Neuronal stem cell (in vitro differentiated cells): Measurements from ENCODE around the gene YY1AP1.
"Not testable (repeated sequence)": the region's sequence is repeated elsewhere in the genome, so short reads cannot be mapped to it uniquely, and the experiment has no call there.

Experiments
- DNase-seq: peaks from one replicate; pipeline ENCODE4 v3.0.0-alpha.2; 2013; ENCODE audit warnings: low spot score
- H2AFZ ChIP-seq: one replicate; pipeline ENCODE4 v1.6.1; 2013; ENCODE audit warnings: mild to moderate bottlenecking, low read length, inconsistent platforms
- H2AK5ac ChIP-seq: 2 replicates; pipeline ENCODE4 v1.6.1; 2013; ENCODE audit warnings: low read depth, mild to moderate bottlenecking, inconsistent platforms, low read length, moderate library complexity, mixed read lengths
- H2BK120ac ChIP-seq: 2 replicates; pipeline ENCODE4 v1.6.1; 2013; ENCODE audit warnings: low read depth, mild to moderate bottlenecking, inconsistent platforms, low read length, moderate library complexity, mixed read lengths
- H2BK12ac ChIP-seq: one replicate; pipeline ENCODE4 v1.6.1; 2013; ENCODE audit warnings: low read length, inconsistent platforms
- H2BK15ac ChIP-seq: 2 replicates; pipeline ENCODE4 v1.6.1; 2013; ENCODE audit warnings: mild to moderate bottlenecking, low read length, inconsistent platforms, mixed read lengths
- H2BK5ac ChIP-seq: one replicate; pipeline ENCODE4 v1.6.1; 2013; ENCODE audit warnings: inconsistent platforms, mild to moderate bottlenecking, low read length, moderate library complexity
- H3K14ac ChIP-seq: one replicate; pipeline ENCODE4 v1.6.1; 2013; ENCODE audit warnings: low read length, inconsistent platforms
- H3K18ac ChIP-seq: 2 replicates; pipeline ENCODE4 v1.6.1; 2013; ENCODE audit warnings: low read length, inconsistent platforms
- H3K23ac ChIP-seq: 2 replicates; pipeline ENCODE4 v1.6.1; 2013; ENCODE audit warnings: low read depth, mild to moderate bottlenecking, mixed read lengths, low read length, inconsistent platforms; ENCODE audit not compliant: poor library complexity
- H3K27ac ChIP-seq: replicated peaks from 3 replicates; pipeline ENCODE4 v1.5.1; 2013; ENCODE audit warnings: low read length, inconsistent platforms
- H3K27me3 ChIP-seq, 3 experiments: 2 replicates each; pipeline ENCODE4 v1.6.1; 2013; ENCODE audit warnings: low read length in 3 of 3, mild to moderate bottlenecking in 2 of 3, inconsistent platforms in 1 of 3, low read depth in 1 of 3, mixed read lengths in 1 of 3, moderate library complexity in 1 of 3; ENCODE audit not compliant: control insufficient read depth in 3 of 3, insufficient read depth in 3 of 3
- H3K36me3 ChIP-seq, 2 donors: replicated peaks in 1 of 2; 2 replicates each; pipeline ENCODE4 v1.6.1; 2013; ENCODE audit warnings: low read length in 2 of 2; ENCODE audit not compliant: control insufficient read depth in 2 of 2, insufficient read depth in 2 of 2
- H3K4ac ChIP-seq: 2 replicates; pipeline ENCODE4 v1.6.1; 2013; ENCODE audit warnings: inconsistent platforms, mild to moderate bottlenecking, low read length, moderate library complexity
- H3K4me1 ChIP-seq, 2 donors: 1 replicate in 1 of 2; 2 replicates in 1 of 2; pipeline ENCODE4 v1.6.1; 2013; ENCODE audit warnings: low read length in 2 of 2, low read depth in 1 of 2; ENCODE audit not compliant: control insufficient read depth in 2 of 2, insufficient read depth in 1 of 2
- H3K4me2 ChIP-seq: one replicate; pipeline ENCODE4 v1.6.1; 2013; ENCODE audit warnings: mild to moderate bottlenecking, low read length, inconsistent platforms; ENCODE audit not compliant: insufficient read depth, poor library complexity, severe bottlenecking
- H3K4me3 ChIP-seq, 2 donors: 2 replicates each; pipeline ENCODE4 v1.5.1; 2013; ENCODE audit warnings: low read length in 2 of 2, mild to moderate bottlenecking in 2 of 2, inconsistent platforms in 1 of 2, moderate library complexity in 1 of 2
- H3K79me1 ChIP-seq: one replicate; pipeline ENCODE4 v1.6.1; 2013; ENCODE audit warnings: low read depth, mild to moderate bottlenecking, inconsistent platforms, low read length, moderate library complexity
- H3K9ac ChIP-seq: one replicate; pipeline ENCODE4 v1.6.1; 2013; ENCODE audit warnings: mild to moderate bottlenecking, low read depth, low read length, inconsistent platforms; ENCODE audit not compliant: poor library complexity
- H3K9me3 ChIP-seq, 2 donors: replicated peaks in 1 of 2; 2 replicates each; pipeline versions ENCODE3 to v1.6.1; 2013; ENCODE audit warnings: low read length in 2 of 2, mild to moderate bottlenecking in 2 of 2, inconsistent platforms in 1 of 2, low read depth in 1 of 2, mixed read lengths in 1 of 2, moderate library complexity in 1 of 2; ENCODE audit not compliant: control insufficient read depth in 2 of 2, insufficient read depth in 1 of 2
- H4K8ac ChIP-seq: one replicate; pipeline ENCODE4 v1.6.1; 2013; ENCODE audit warnings: low read depth, mild to moderate bottlenecking, inconsistent platforms, low read length, moderate library complexity
- H4K91ac ChIP-seq: one replicate; pipeline ENCODE4 v1.6.1; 2013; ENCODE audit warnings: low read length, low read depth, mild to moderate bottlenecking, inconsistent platforms; ENCODE audit not compliant: poor library complexity
- WGBS, 2 donors: extraction: QIAGEN DNeasy Blood & Tissue Kit; methylation state at CpG; one replicate each; pipeline ENCODE4 v1.1.7; 2013; ENCODE audit warnings: missing lambda C conversion rate in 2 of 2, mixed read lengths in 1 of 2; ENCODE audit not compliant: insufficient read length in 2 of 2, insufficient replicate concordance in 1 of 2; ENCODE audit errors: extremely low coverage in 2 of 2; 5-methylcytosine and 5-hydroxymethylcytosine counted together

The YY1AP1 gene

DNA sequence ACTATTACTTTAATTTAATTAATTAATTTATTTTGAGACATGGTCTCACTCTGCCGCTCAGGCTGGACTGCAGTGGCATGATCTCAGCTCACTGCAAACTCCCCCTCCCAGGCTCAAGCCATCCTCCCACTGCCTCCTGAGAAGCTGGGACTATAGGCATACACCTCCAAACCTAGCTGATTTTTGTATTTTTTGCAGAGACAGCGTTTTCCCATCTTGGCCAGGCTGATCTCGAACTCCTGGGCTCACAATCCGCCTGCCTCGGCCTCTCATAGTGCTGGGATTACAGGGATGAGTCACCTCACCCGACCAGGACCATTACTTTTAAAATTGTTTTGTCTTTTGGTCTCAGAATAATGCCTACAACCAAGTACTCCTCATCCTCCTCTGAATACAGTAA lies 15.6 kb downstream of the YY1AP1 start:
- Histone ChIP-seq H2AK5ac (no peak overlapping the region), H3K79me1 (no peaks in the 10 kb centered on the region), H3K4ac (no peak overlapping the region), H2AFZ (no peak overlapping the region), H3K14ac (no peak overlapping the region), H3K36me3 (peaks cover 28 to 94% of the 10 kb centered on the region in 2 donors), H2BK120ac (no peak overlapping the region), H2BK15ac (no peak overlapping the region), H4K91ac (no peak overlapping the region), H3K18ac (no peak overlapping the region), H4K8ac (no peak overlapping the region), H3K4me2 (no peak overlapping the region), H2BK12ac (no peak overlapping the region), H3K9ac (no peak overlapping the region), H3K27ac (no peak overlapping the region), H3K23ac (no peak overlapping the region), H3K9me3 (no peaks in the 10 kb centered on the region), H2BK5ac (no peak overlapping the region), H3K4me1 (no peaks in the 10 kb centered on the region), H3K27me3 (no peaks in the 10 kb centered on the region), H3K4me3 (no peak overlapping the region)
- DNase-seq = no peak
- WGBS, 2 donors = no CpG with 5 or more reads among the region's 6 CpGs

DNA sequence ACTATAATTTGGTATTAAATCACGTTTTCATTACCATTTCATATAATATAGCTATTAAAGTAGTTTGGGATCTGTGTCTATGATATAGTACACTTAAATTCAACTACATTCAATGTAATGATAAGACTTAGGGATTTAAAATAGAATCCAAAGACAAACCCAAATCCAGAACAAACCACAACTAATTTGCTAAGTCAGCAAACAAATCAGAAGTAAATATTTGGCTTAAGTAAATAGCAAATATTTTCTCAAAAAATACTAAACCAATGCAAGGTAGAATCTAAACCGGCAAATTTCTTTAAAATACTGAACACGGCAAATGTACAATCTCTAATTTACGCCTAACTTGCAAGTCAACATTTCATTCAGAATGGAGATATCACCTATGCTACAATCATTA lies 16.8 kb downstream of the YY1AP1 start:
- Histone ChIP-seq H2AK5ac (no peak overlapping the region), H4K91ac (no peak overlapping the region), H3K27ac (no peak overlapping the region), H3K4me2 (no peak overlapping the region), H3K9me3 (no peaks in the 10 kb centered on the region), H3K4ac (no peak overlapping the region), H2AFZ (no peak overlapping the region), H4K8ac (no peak overlapping the region), H3K23ac (no peak overlapping the region), H3K9ac (no peak overlapping the region), H3K14ac (no peak overlapping the region), H3K36me3 (peaks cover 29 to 94% of the 10 kb centered on the region in 2 donors), H3K4me3 (no peak overlapping the region), H3K18ac (no peak overlapping the region), H3K79me1 (no peaks in the 10 kb centered on the region), H2BK15ac (no peak overlapping the region), H3K27me3 (no peaks in the 10 kb centered on the region), H2BK120ac (no peak overlapping the region), H2BK12ac (no peak overlapping the region), H2BK5ac (no peak overlapping the region), H3K4me1 (no peaks in the 10 kb centered on the region)
- no CpG with 5 or more reads among the region's 4 CpGs for WGBS, 2 donors
- DNase-seq = no peak

DNA sequence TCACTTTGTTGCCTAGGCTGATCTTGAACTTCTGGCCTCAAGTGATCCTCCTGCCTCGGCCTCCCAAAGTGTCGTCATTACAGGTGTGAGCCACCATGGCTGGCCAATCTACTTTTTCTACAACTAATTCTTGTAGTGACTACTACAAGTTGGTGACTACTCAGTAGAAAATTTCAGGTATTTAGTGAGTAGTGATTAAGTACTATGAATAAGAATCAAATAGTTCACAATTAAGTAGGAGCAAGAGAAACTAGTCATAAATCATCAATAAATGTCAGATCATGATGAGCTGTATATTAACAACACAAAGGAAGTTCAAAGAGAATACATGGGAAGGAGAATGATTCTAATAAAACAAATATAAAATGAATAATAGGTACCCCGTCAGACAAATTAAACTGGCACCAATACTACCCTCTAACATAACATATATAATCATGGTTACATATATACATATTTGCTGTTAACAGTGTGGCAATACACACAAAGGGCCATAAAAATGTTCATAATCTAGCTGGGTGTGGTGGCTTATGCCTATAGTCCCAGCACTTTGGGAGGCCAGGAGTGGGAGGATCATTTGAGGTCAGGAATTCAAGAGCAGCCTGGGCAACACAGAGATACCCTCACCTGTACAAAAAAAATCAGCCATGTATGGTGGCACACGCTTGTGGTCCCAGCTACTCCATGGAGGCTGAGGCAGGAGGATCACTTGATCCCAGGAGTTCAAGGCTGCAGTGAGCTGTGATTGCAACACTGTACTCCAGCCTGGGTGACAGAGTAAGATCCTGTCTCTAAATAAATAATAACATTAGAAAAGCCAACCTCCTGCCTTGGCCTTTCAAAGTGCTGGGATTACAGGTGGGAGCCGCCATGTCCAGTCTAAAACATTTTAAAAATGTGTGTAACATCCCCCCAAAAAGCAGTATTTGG lies 19.1 kb downstream of the YY1AP1 start:
- Histone ChIP-seq H2AK5ac (no peak overlapping the region), H3K4me2 (no peak overlapping the region)

DNA sequence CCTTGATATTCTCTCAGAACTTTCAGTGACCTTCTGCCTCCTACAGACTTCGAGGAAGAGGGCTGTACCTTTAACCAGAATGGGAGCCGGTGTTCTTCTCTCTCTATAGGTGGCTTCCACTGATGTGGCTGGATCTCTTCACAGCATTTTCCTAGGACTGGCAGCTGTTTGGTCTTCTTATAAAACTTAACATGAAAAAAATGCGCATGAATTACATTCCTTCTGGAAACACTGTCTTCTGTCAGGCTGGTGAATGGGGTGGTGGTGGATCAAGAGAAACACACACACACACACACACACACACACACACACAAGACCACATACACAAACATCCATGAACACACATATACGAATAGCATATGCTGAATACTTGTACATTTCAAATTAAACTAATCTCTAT lies 27.3 kb downstream of the YY1AP1 start:
- H4K91ac ChIP-seq, H3K4me3 ChIP-seq, H3K4ac ChIP-seq, H3K4me1 ChIP-seq, H3K9me3 ChIP-seq, H2BK5ac ChIP-seq, H4K8ac ChIP-seq, H2BK120ac ChIP-seq, DNase-seq, H2BK15ac ChIP-seq, H3K27ac ChIP-seq, H3K79me1 ChIP-seq, H3K4me2 ChIP-seq, H2AK5ac ChIP-seq, H3K27me3 ChIP-seq, H2BK12ac ChIP-seq, H2AFZ ChIP-seq, H3K14ac ChIP-seq, H3K23ac ChIP-seq, H3K18ac ChIP-seq, H3K9ac ChIP-seq: not testable (repeated sequence)
- WGBS, 2 donors = no CpG with 5 or more reads among the region's 4 CpGs
- H3K36me3 ChIP-seq = peaks cover 21 to 83% of the 10 kb centered on the region in 2 donors

More for the DNA sequence above, 19.1 kb downstream of the YY1AP1 start:
- Histone ChIP-seq H2BK15ac (no peak overlapping the region), H2BK12ac (no peak overlapping the region), H3K4ac (no peak overlapping the region), H3K79me1 (no peaks in the 10 kb centered on the region), H3K9ac (no peak overlapping the region), H3K18ac (no peak overlapping the region), H2AFZ (no peak overlapping the region), H2BK120ac (no peak overlapping the region), H3K9me3 (no peaks in the 10 kb centered on the region), H3K14ac (no peak overlapping the region), H3K27me3 (no peaks in the 10 kb centered on the region), H3K4me3 (no peak overlapping the region), H3K27ac (no peak overlapping the region), H3K4me1 (no peaks in the 10 kb centered on the region), H3K36me3 (peaks cover 29 to 93% of the 10 kb centered on the region in 2 donors), H2BK5ac (no peak overlapping the region), H3K23ac (no peak overlapping the region), H4K8ac (no peak overlapping the region), H4K91ac (no peak overlapping the region)
- DNase-seq = no peak
- WGBS, 2 donors = no CpG with 5 or more reads among the region's 5 CpGs
